Measurements from ENCODE around the gene HAUS1.
"Not testable (repeated sequence)": the region's sequence is repeated elsewhere in the genome, so short reads cannot be mapped to it uniquely, and the experiment has no call there.

The HAUS1 gene

DNA sequence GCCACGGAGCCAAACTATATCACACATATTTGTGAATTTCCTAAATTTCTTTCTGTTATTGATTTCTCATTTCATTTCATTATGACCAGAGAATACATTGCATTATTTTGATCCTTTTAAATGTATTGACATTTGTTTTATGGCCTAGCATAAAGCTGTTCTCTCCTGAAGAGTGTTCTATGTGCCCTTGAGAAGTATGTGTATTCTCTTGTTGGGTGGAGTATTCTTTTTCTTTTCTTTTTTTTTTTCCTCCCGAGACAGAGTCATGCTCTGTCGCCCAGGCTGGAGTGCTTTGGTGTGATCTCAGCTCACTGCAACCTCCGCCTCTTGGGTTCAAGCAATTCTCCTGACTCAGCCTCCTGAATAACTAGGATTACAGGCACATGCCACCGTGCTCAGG lies 5.2 kb downstream of the HAUS1 start:
- Histone ChIP-seq H3K4me2 (ENCODE audit: low read depth, low read length, poor library complexity, severe bottlenecking) (peak overlapping the region; percentile 54), H3K9ac (ENCODE audit: low read depth, low read length, poor library complexity, severe bottlenecking) (peak overlapping the region; percentile 41), H3K4me3 (ENCODE audit: low read length, poor library complexity, severe bottlenecking) (no peak overlapping the region), H3K36me3 (ENCODE audit: insufficient read depth, low read length) (peaks cover 21% of the 10 kb centered on the region; the same call in 1 of the 2 replicates), H3K9me2 (replicated peaks; ENCODE audit: low read depth, low read length) (no peaks in the 10 kb centered on the region), H3K79me2 (ENCODE audit: insufficient read depth, low read length) (peaks cover 73% of the 10 kb centered on the region), H3K27me3 (ENCODE audit: insufficient read depth, low read length, poor library complexity, severe bottlenecking) (no peaks in the 10 kb centered on the region), H3K4me1 (ENCODE audit: insufficient read depth, low read length, poor library complexity, severe bottlenecking) (peaks cover 36% of the 10 kb centered on the region), H2AFZ (ENCODE audit: low read length) (no peak overlapping the region), H3F3A (ENCODE audit: low read depth) (no peaks in the 10 kb centered on the region), H3K9me3 (ENCODE audit: insufficient read depth, low read depth, low read length) (no peaks in the 10 kb centered on the region), H4K20me1 (ENCODE audit: insufficient read depth, low read length, poor library complexity, severe bottlenecking) (peaks cover 8% of the 10 kb centered on the region)
- no peak for TF ChIP-seq EZH2phosphoT487 (IDR thresholded peaks at IDR 0.05; ENCODE audit: borderline replicate concordance)
- TF ChIP-seq, protein P1, sequence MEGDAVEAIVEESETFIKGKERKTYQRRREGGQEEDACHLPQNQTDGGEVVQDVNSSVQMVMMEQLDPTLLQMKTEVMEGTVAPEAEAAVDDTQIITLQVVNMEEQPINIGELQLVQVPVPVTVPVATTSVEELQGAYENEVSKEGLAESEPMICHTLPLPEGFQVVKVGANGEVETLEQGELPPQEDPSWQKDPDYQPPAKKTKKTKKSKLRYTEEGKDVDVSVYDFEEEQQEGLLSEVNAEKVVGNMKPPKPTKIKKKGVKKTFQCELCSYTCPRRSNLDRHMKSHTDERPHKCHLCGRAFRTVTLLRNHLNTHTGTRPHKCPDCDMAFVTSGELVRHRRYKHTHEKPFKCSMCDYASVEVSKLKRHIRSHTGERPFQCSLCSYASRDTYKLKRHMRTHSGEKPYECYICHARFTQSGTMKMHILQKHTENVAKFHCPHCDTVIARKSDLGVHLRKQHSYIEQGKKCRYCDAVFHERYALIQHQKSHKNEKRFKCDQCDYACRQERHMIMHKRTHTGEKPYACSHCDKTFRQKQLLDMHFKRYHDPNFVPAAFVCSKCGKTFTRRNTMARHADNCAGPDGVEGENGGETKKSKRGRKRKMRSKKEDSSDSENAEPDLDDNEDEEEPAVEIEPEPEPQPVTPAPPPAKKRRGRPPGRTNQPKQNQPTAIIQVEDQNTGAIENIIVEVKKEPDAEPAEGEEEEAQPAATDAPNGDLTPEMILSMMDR (conservative IDR thresholded peaks at IDR 0.05; ENCODE audit: low read length): no peak

DNA sequence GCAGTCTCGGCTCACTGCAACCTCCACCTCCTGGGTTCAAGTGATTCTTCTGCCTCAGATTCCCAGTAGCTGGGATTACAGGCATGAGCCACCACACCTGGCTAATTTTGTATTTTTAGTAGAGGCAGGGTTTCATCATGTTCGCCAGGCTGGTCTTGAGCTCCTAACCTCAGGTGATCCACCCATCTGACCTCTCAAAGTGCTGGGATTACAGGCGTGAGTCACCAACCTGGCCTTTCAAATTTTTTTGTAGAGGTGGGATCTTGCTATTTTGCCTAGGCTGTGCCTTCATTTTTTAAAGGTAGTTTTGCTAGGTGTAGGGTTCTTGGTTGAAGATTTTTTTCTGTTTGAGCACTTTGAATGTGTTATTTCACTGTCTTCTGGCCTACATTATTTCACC lies 6.2 kb downstream of the HAUS1 start:
- peak overlapping the region; percentile 41 for H3K9ac ChIP-seq (ENCODE audit: low read depth, low read length, poor library complexity, severe bottlenecking)
- H3K4me1 ChIP-seq (ENCODE audit: insufficient read depth, low read length, poor library complexity, severe bottlenecking): peaks cover 33% of the 10 kb centered on the region
- peak overlapping the region; percentile 54 for H3K4me2 ChIP-seq (ENCODE audit: low read depth, low read length, poor library complexity, severe bottlenecking)
- no peaks in the 10 kb centered on the region for H3F3A ChIP-seq (ENCODE audit: low read depth)
- H3K4me3 ChIP-seq (ENCODE audit: low read length, poor library complexity, severe bottlenecking): no peak overlapping the region
- TF ChIP-seq, protein P1 (conservative IDR thresholded peaks at IDR 0.05; ENCODE audit: low read length): no peak
- no peak for TF ChIP-seq EZH2phosphoT487 (IDR thresholded peaks at IDR 0.05; ENCODE audit: borderline replicate concordance)
- no peaks in the 10 kb centered on the region for H3K9me3 ChIP-seq (ENCODE audit: insufficient read depth, low read depth, low read length)
- H3K79me2 ChIP-seq (ENCODE audit: insufficient read depth, low read length): peaks cover 63% of the 10 kb centered on the region
- no peaks in the 10 kb centered on the region for H3K27me3 ChIP-seq (ENCODE audit: insufficient read depth, low read length, poor library complexity, severe bottlenecking)
- no peak overlapping the region for H2AFZ ChIP-seq (ENCODE audit: low read length)
- peaks cover 3% of the 10 kb centered on the region for H4K20me1 ChIP-seq (ENCODE audit: insufficient read depth, low read length, poor library complexity, severe bottlenecking)
- peaks cover 28% of the 10 kb centered on the region; the same call in 1 of the 2 replicates for H3K36me3 ChIP-seq (ENCODE audit: insufficient read depth, low read length)
- no peaks in the 10 kb centered on the region for H3K9me2 ChIP-seq (replicated peaks; ENCODE audit: low read depth, low read length)

DNA sequence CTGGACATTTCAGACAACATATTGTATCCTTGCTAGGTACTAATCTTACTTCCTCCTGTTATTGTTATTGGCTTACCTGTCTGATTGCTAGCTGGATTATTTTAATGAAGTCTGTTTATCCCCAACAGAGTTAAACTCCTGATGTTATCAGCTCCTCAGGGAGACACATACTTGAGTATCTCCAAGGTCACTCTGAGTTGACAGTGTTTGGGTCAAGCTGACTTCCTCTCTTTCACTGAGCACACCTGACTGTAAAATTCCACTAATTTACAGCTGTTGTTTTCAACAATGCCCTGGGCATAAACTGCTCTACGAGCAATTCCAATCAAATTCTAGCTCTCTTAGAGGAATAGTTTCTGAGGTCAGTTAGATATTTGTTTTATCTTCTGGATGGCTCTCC lies 9.6 kb downstream of the HAUS1 start:
- no peaks in the 10 kb centered on the region for H3K9me3 ChIP-seq (ENCODE audit: insufficient read depth, low read depth, low read length)

DNA sequence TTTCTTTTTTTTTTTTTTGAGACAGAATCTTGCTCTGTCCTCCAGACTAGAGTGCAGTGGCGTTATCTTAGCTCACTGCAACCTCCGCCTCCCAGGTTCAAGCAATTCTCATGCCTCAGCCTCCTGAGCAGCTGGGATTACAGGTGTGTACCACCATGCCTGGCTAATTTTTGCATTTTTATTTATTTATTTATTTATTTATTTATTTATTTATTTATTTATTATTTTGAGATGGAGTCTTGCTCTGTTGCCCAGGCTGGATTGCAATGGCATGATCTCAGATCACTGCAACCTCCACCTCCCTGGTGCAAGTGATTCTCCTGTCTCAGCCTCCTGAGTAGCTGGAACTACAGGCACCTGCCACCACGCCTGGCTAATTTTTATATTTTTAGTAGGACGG lies 22.4 kb downstream of the HAUS1 start:
- peaks cover 61% of the 10 kb centered on the region; the same call in 1 of the 2 replicates for H3K36me3 ChIP-seq (ENCODE audit: insufficient read depth, low read length)

More for the DNA sequence above, 9.6 kb downstream of the HAUS1 start:
- Histone ChIP-seq H3K9ac (ENCODE audit: low read depth, low read length, poor library complexity, severe bottlenecking) (no peak overlapping the region), H3F3A (ENCODE audit: low read depth) (no peaks in the 10 kb centered on the region), H4K20me1 (ENCODE audit: insufficient read depth, low read length, poor library complexity, severe bottlenecking) (no peaks in the 10 kb centered on the region), H3K4me2 (ENCODE audit: low read depth, low read length, poor library complexity, severe bottlenecking) (no peak overlapping the region), H2AFZ (ENCODE audit: low read length) (no peak overlapping the region), H3K27me3 (ENCODE audit: insufficient read depth, low read length, poor library complexity, severe bottlenecking) (no peaks in the 10 kb centered on the region), H3K9me2 (replicated peaks; ENCODE audit: low read depth, low read length) (no peaks in the 10 kb centered on the region), H3K36me3 (ENCODE audit: insufficient read depth, low read length) (peaks cover 28% of the 10 kb centered on the region; the same call in 1 of the 2 replicates), H3K79me2 (ENCODE audit: insufficient read depth, low read length) (peaks cover 34% of the 10 kb centered on the region), H3K4me1 (ENCODE audit: insufficient read depth, low read length, poor library complexity, severe bottlenecking) (peaks cover 14% of the 10 kb centered on the region), H3K4me3 (ENCODE audit: low read length, poor library complexity, severe bottlenecking) (no peak overlapping the region)
- TF ChIP-seq, protein P1 (conservative IDR thresholded peaks at IDR 0.05; ENCODE audit: low read length): no peak
- TF ChIP-seq EZH2phosphoT487 (IDR thresholded peaks at IDR 0.05; ENCODE audit: borderline replicate concordance): no peak

More for the DNA sequence above, 22.4 kb downstream of the HAUS1 start:
- not testable (repeated sequence) for H3K4me2 ChIP-seq (ENCODE audit: low read depth, low read length, poor library complexity, severe bottlenecking); H3K9me2 ChIP-seq (replicated peaks; ENCODE audit: low read depth, low read length); H3K4me1 ChIP-seq (ENCODE audit: insufficient read depth, low read length, poor library complexity, severe bottlenecking); H3K4me3 ChIP-seq (ENCODE audit: low read length, poor library complexity, severe bottlenecking); H2AFZ ChIP-seq (ENCODE audit: low read length); H3K9ac ChIP-seq (ENCODE audit: low read depth, low read length, poor library complexity, severe bottlenecking); H3K9me3 ChIP-seq (ENCODE audit: insufficient read depth, low read depth, low read length); H4K20me1 ChIP-seq (ENCODE audit: insufficient read depth, low read length, poor library complexity, severe bottlenecking); H3K79me2 ChIP-seq (ENCODE audit: insufficient read depth, low read length); H3F3A ChIP-seq (ENCODE audit: low read depth); H3K27me3 ChIP-seq (ENCODE audit: insufficient read depth, low read length, poor library complexity, severe bottlenecking)

All from Loucy (cell line).